ENCODE data around the gene PRKCE. TPM values are rescaled to one million over a fixed set of nuclear protein-coding genes. Genes with fewer than 3 reads are reported as not detected.

PRKCE gene
- polyA plus RNA-seq, 1 of the 3 experiments (the other 2 are of a cell fraction) = 16.3 TPM

GRCh38 chr2:45899926-45900325 lies 248.5 kb downstream of the PRKCE start:
- TF ChIP-seq RAD21 (IDR thresholded peaks at IDR 0.05; ENCODE audit: low read length) = no peak
- no peak for TF ChIP-seq TEAD4 (IDR thresholded peaks at IDR 0.05; ENCODE audit: borderline replicate concordance, insufficient read depth)
- TF ChIP-seq SMC3 (IDR thresholded peaks at IDR 0.05; ENCODE audit: low read depth, low read length) = no peak
- TF ChIP-seq, protein P1, sequence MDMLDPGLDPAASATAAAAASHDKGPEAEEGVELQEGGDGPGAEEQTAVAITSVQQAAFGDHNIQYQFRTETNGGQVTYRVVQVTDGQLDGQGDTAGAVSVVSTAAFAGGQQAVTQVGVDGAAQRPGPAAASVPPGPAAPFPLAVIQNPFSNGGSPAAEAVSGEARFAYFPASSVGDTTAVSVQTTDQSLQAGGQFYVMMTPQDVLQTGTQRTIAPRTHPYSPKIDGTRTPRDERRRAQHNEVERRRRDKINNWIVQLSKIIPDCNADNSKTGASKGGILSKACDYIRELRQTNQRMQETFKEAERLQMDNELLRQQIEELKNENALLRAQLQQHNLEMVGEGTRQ (IDR thresholded peaks at IDR 0.05; ENCODE audit: borderline replicate concordance, low read depth, low read length) = no peak
- TF ChIP-seq REST (IDR thresholded peaks at IDR 0.05; ENCODE audit: low read depth, low read length) = no peak
- TF ChIP-seq CHD2 (IDR thresholded peaks at IDR 0.05; ENCODE audit: low read length, partially characterized antibody) = no peak
- TF ChIP-seq USF1 (IDR thresholded peaks at IDR 0.05; ENCODE audit: borderline replicate concordance, low read depth) = no peak
- no peak for TF ChIP-seq FOXM1 (IDR thresholded peaks at IDR 0.05; ENCODE audit: low read depth)
- WGBS (ENCODE audit: low lambda C conversion rate) = 92% methylated on average over 5 of the region's 5 CpGs
- ChIA-PET CTCF (interaction anchor here (1.3 to 2.5 kb wide), 3 partner anchors 13 to 36 kb away, joined by 3 to 11 read pairs (median 4); no protein-coding TSS in a partner anchor), POLR2A (no interaction called here)
- H3K4me1 ChIP-seq (ENCODE audit: control insufficient read depth in 1 of 2, insufficient read depth in 2 of 2, low read depth in 1 of 2, low read length in 1 of 2) = peaks cover 6 to 12% of the 10 kb centered on the region in 2 experiments; a peak in 2 of 4 replicates
- no peak overlapping the region for H3K9ac ChIP-seq
- H3K4me3 ChIP-seq (ENCODE audit: low read depth in 2 of 2, low read length in 1 of 2) = no peak overlapping the region
- no peaks in the 10 kb centered on the region for H4K20me1 ChIP-seq (ENCODE audit: insufficient read depth)
- no peaks in the 10 kb centered on the region for H3K9me3 ChIP-seq
- no peak overlapping the region for H3K4me2 ChIP-seq
- DNase-seq = no peak
- H3K9me2 ChIP-seq = no peaks in the 10 kb centered on the region
- H3F3A ChIP-seq (replicated peaks; ENCODE audit: insufficient read depth) = no peaks in the 10 kb centered on the region
- no peaks in the 10 kb centered on the region for H3K79me2 ChIP-seq (ENCODE audit: insufficient read depth)
- no peaks in the 10 kb centered on the region for H3K27me3 ChIP-seq (ENCODE audit: insufficient read depth)
- H2AFZ ChIP-seq (ENCODE audit: low read depth) = no peak overlapping the region
- H3K27ac ChIP-seq (ENCODE audit: low read depth in 2 of 2, low read length in 1 of 2) = no peak overlapping the region
- H3K36me3 ChIP-seq (replicated peaks in 1 of 2; ENCODE audit: control insufficient read depth in 1 of 2, insufficient read depth in 2 of 2, low read length in 1 of 2) = no peaks in the 10 kb centered on the region

DNA sequence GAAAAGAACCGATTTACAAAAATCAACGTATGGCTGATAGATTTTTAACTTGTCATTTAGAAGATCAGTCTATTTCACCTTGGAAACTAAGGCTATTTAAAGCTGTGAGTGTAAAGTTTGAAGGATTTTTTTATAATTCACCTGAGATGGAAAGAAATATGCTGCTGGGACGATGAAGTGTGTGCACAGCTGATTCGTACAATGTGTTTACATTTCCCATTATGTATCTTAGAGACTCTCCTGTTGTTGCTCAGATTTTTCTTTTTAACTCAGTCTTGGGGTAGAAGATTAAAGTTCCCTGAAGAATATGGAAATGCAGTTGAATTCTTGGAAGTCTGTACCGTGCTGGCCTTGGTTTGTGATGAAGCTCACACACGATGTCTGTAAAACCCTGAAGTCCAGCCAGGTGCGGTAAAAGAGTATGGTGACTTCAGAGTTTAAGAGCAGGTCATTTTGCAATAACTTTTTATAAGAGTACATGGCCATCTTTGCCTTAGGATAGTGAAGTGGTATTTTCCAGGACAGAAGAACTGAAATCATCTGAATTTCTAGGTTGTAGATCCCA lies 250.1 kb downstream of the PRKCE start:
- Histone ChIP-seq H3K9ac (no peak overlapping the region), H3K27me3 (ENCODE audit: insufficient read depth) (no peaks in the 10 kb centered on the region), H3K27ac (ENCODE audit: low read depth in 2 of 2, low read length in 1 of 2) (no peak overlapping the region), H3K4me2 (no peak overlapping the region), H3K4me1 (ENCODE audit: control insufficient read depth in 1 of 2, insufficient read depth in 2 of 2, low read depth in 1 of 2, low read length in 1 of 2) (peaks cover 0 to 5% of the 10 kb centered on the region in 2 experiments; a peak in 1 of 4 replicates), H3K79me2 (ENCODE audit: insufficient read depth) (no peaks in the 10 kb centered on the region), H3F3A (replicated peaks; ENCODE audit: insufficient read depth) (no peaks in the 10 kb centered on the region), H3K9me2 (no peaks in the 10 kb centered on the region), H3K9me3 (no peaks in the 10 kb centered on the region), H3K36me3 (replicated peaks in 1 of 2; ENCODE audit: control insufficient read depth in 1 of 2, insufficient read depth in 2 of 2, low read length in 1 of 2) (no peaks in the 10 kb centered on the region), H4K20me1 (ENCODE audit: insufficient read depth) (no peaks in the 10 kb centered on the region), H3K4me3 (ENCODE audit: low read depth in 2 of 2, low read length in 1 of 2) (no peak overlapping the region), H2AFZ (ENCODE audit: low read depth) (no peak overlapping the region)
- ChIA-PET POLR2A (no interaction called here), CTCF (interaction anchor here (0.6 to 1.6 kb wide), 6 partner anchors 13 to 595 kb away, joined by 3 to 6 read pairs (median 4); no protein-coding TSS in a partner anchor)
- DNase-seq = no peak
- TF ChIP-seq, protein P2, sequence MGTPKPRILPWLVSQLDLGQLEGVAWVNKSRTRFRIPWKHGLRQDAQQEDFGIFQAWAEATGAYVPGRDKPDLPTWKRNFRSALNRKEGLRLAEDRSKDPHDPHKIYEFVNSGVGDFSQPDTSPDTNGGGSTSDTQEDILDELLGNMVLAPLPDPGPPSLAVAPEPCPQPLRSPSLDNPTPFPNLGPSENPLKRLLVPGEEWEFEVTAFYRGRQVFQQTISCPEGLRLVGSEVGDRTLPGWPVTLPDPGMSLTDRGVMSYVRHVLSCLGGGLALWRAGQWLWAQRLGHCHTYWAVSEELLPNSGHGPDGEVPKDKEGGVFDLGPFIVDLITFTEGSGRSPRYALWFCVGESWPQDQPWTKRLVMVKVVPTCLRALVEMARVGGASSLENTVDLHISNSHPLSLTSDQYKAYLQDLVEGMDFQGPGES (IDR thresholded peaks at IDR 0.05; ENCODE audit: low read depth, low read length) = no peak
- WGBS (ENCODE audit: low lambda C conversion rate) = 93% methylated on average over 7 of the region's 7 CpGs

All from SK-N-SH (cell line).